ENCODE measurements around the gene COMMD9.

GRCh38 chr11:36314434-36314767 lies 25.2 kb upstream of the COMMD9 start:
- TF ChIP-seq CTCF (IDR thresholded peaks at IDR 0.05; ENCODE audit: poor library complexity) (no peak), EZH2 (IDR thresholded peaks at IDR 0.05; ENCODE audit: borderline replicate concordance) (no peak), EZH2phosphoT487 (IDR thresholded peaks at IDR 0.05; ENCODE audit: low read depth, severe bottlenecking, unreplicated experiment) (no peak)

All from hepatocyte (in vitro differentiated cells).